ENCODE results near the gene ARID4B.

DNA sequence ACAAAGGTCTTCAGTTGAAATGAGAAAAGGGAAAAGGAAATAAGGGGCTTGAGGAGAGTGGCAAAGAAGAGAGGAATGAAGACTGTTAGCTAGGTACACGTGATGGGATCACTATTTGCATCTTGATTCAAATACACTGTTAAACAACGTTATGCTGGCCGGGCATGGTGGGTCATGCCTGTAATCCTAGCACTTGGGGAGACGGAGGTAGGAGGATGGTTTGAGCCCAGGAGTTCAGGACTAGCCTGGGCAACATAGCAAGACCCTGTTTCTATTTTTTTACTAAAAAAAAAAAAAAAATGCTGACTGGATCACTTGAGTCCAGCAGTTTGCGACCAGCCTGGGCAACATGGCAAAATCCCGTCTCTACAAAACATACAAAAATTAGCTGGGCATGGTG is 169.3 kb downstream of the ARID4B start:
- TF ChIP-seq CTCF (IDR thresholded peaks at IDR 0.05; ENCODE audit: low read depth, low read length), result no peak
- TF ChIP-seq MYC (IDR thresholded peaks at IDR 0.05; ENCODE audit: low read depth, low read length), result no peak
- TF ChIP-seq POLR2A (IDR thresholded peaks at IDR 0.05; ENCODE audit: extremely low read depth, insufficient read length), result no peak
